ENCODE results near the gene NAA10.
A peak's percentile ranks its signal among the peaks of the same experiment; 100 is the strongest.

NAA10 gene

GRCh38 chrX:153950127-153950526 is 15.3 kb upstream of the NAA10 start:
- in situ Hi-C loops (cut with MboI; ENCODE audit: low pct_unique_long_range_greater_than_20kb, low sequenced_read_pairs, unreplicated experiment) = no loop called here
- TF ChIP-seq, protein P1, sequence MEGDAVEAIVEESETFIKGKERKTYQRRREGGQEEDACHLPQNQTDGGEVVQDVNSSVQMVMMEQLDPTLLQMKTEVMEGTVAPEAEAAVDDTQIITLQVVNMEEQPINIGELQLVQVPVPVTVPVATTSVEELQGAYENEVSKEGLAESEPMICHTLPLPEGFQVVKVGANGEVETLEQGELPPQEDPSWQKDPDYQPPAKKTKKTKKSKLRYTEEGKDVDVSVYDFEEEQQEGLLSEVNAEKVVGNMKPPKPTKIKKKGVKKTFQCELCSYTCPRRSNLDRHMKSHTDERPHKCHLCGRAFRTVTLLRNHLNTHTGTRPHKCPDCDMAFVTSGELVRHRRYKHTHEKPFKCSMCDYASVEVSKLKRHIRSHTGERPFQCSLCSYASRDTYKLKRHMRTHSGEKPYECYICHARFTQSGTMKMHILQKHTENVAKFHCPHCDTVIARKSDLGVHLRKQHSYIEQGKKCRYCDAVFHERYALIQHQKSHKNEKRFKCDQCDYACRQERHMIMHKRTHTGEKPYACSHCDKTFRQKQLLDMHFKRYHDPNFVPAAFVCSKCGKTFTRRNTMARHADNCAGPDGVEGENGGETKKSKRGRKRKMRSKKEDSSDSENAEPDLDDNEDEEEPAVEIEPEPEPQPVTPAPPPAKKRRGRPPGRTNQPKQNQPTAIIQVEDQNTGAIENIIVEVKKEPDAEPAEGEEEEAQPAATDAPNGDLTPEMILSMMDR (IDR thresholded peaks at IDR 0.05; ENCODE audit: extremely low read depth, insufficient read depth, missing control alignments) = no peak
- no peak for DNase-seq (ENCODE audit: low spot score)

DNA sequence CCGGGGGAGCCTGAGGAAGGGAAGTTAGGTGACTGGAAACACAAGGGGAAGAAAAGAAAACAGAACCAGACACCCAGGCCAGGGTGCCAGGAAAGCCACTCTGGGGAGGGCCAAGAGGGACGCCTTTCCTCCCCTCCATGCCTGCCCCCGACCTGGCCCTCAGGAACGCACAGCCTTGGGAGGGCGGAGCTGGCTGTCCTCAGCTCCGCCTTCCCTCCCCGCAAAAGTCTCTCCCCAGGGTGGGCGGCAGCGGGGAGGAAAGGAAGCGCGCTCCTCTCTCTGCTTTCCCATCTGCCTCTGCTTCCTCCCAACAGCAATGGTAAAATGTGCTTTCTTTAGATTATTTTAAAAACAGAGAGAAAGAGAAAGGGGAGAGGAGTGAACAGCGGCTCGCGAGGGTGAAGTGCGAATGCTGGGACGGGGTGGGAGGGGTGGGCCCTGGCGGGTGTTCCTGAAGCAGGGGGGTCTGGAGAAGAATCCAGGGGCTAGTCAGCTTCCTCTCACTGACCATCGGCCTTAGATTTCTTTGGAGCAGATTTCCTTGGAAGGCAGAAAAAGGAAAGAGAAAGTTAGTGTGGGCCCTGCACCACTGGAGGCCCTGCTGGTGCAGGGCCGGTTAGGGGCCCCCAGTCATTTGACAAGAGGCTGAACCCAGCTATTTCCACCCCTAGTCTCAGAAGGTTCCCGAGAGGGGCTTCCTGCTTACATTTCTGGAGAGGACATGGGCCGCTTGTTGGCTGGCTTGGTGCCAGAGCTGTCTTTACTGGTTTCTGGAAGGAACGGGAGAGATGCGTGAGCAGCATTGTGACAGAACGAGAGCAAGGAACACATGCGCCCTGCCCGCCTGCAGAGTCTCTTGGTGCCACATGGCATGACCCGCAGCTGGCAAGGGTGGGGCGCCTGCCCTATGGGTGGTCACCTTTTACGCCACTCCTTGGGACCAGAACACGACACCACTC is 14.3 kb upstream of the NAA10 start:
- TF ChIP-seq, protein P1 (IDR thresholded peaks at IDR 0.05; ENCODE audit: extremely low read depth, insufficient read depth, missing control alignments) = no peak
- DNase-seq (ENCODE audit: low spot score) = no peak
- in situ Hi-C loops (cut with MboI; ENCODE audit: low pct_unique_long_range_greater_than_20kb, low sequenced_read_pairs, unreplicated experiment) = loop anchor here (10.0 to 25.0 kb wide), 2 partner anchors 194 to 987 kb away; no protein-coding TSS in a partner anchor

- in situ Hi-C loops (cut with MboI; ENCODE audit: low pct_unique_long_range_greater_than_20kb, low sequenced_read_pairs, unreplicated experiment) = loop anchor here (10.0 to 25.0 kb wide), 2 partner anchors 193 to 986 kb away; no protein-coding TSS in a partner anchor
- no peak for DNase-seq (ENCODE audit: low spot score)
- TF ChIP-seq, protein P1 (IDR thresholded peaks at IDR 0.05; ENCODE audit: extremely low read depth, insufficient read depth, missing control alignments) = no peak
Observed at GRCh38 chrX:153948002-153948466, 13.2 kb upstream of the NAA10 start.

DNA sequence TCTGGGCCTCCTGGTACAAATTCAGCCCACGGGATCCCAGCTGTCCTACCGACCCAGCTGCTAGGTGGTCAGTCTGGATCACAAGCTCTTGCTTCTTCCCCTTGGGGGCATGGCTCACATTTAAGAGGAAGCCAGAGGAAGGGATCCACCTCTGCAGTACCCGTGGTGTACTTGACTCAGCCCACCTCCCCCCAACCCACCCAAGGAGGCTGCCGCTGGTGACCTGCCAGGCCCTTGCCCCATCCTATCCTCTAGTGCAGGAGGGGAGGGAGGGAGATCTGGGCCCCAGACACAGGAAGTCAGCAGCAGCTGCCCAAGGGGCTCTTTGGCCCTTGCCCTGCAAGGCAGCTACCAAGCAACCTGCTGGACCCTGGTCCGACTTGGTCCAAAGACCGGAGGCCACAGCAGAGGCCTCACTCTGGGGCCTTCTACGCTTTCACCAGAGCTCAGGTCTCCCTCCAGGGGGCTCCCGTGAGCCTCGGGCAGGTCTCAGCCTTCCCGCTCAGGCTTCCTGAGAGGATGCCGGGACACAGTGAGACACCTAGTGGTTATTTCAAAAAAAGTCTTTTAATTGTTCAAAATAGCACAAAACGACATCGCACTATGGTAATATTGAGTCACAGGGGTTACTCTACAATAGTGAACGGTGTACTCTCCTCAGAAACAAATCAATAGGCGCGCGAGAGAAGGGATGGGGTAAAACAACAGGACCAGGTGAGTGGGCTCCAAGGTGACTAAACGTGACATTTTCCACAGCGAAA is 12.4 kb upstream of the NAA10 start:
- peak; percentile 87 for DNase-seq (ENCODE audit: low spot score)
- in situ Hi-C loops (cut with MboI; ENCODE audit: low pct_unique_long_range_greater_than_20kb, low sequenced_read_pairs, unreplicated experiment) = loop anchor here (10.0 to 25.0 kb wide), 2 partner anchors 192 to 985 kb away; no protein-coding TSS in a partner anchor
- TF ChIP-seq, protein P1 (IDR thresholded peaks at IDR 0.05; ENCODE audit: extremely low read depth, insufficient read depth, missing control alignments) = peak; percentile 88

DNA sequence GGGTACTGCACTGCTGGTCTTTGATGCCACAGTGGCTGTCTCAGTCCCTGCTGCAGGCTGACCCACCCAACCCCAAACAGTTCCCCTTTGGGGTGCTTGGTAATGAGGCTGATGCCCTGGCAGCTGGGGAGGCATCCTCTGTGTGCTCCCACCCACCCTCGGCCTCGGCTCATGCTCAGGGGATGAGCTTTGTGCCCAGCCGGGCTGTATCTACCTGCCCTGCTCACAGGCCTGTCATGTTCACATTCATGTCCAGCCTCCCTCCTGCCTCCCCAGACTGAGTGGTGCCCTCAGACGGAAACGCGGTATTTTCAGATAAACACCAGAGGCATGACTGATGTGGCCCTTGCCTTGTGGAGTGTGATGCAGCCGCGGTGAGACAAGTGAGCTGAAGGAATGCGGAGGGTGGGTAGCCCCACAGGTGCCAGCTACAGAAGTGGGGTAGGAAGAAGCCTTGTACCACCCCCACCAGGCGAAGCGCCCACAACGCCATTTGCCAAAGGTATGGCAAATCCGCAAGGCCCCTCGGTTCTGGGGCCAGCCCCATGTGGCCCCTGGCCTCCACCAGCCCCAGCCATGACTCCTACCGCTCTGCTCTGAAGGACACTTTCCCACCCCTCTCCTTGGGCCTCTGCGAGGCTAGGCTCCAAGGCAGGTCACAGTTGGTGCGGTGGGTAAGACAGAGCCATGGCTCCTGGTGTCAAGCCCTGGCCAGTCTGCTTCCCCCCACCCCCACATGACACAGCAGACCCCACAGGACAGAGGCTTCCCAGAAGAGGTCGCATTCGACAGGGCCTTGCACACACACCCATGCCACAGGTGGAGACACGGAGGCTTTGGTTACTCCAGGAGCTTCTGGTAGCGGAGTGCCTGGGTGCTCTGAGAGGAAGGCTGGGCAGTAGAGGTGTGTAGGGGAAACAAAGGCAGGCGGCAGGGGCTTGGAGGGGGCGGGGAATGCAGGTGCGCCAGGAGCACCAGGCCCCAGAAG is 11.4 kb upstream of the NAA10 start:
- TF ChIP-seq, protein P1 (IDR thresholded peaks at IDR 0.05; ENCODE audit: extremely low read depth, insufficient read depth, missing control alignments) = no peak
- in situ Hi-C loops (cut with MboI; ENCODE audit: low pct_unique_long_range_greater_than_20kb, low sequenced_read_pairs, unreplicated experiment) = loop anchor here (10.0 to 25.0 kb wide), 2 partner anchors 191 to 984 kb away; no protein-coding TSS in a partner anchor
- DNase-seq (ENCODE audit: low spot score) = no peak
